ENCODE data around the gene DAPK2. TPM values are rescaled to one million over a fixed set of nuclear protein-coding genes. Genes with fewer than 3 reads are reported as not detected.

The DAPK2 gene
- total RNA-seq, 1 experiment from 2014 or later, result 1.4 TPM

GRCh38 chr15:63912061-63912615 is 134.1 kb downstream of the DAPK2 start:
- Histone ChIP-seq H3K36me3 (ENCODE audit: control insufficient read depth, insufficient read depth, low read length) (no peaks in the 10 kb centered on the region; the same call in 1 of the 2 replicates), H3K4me1 (peaks cover 4% of the 10 kb centered on the region; the same call in 1 of the 2 replicates), H3K4me3 (ENCODE audit: low read depth, low read length) (no peak overlapping the region), H3K9me3 (no peaks in the 10 kb centered on the region), H3K27me3 (replicated peaks; ENCODE audit: control insufficient read depth, insufficient read depth, low read length) (no peaks in the 10 kb centered on the region; the same call in 1 of the 2 replicates)
- no peak for TF ChIP-seq CTCF (IDR thresholded peaks at IDR 0.05; ENCODE audit: insufficient read depth in 1 of 2, low read depth in 1 of 2, low read length in 1 of 2, severe bottlenecking in 1 of 2, unreplicated experiment in 1 of 2)
- H3K36me3 Mint-ChIP-seq (ENCODE audit: insufficient read depth, unreplicated experiment), result no peaks in the 10 kb centered on the region
- BruUV-seq (replicated peaks), result no TSS peak
- no peak overlapping the region for H3K27ac Mint-ChIP-seq (ENCODE audit: unreplicated experiment)
- POLR2A ChIA-PET, result no interaction called here
- H3K27me3 Mint-ChIP-seq (ENCODE audit: insufficient read depth, unreplicated experiment), result no peaks in the 10 kb centered on the region
- no peak for DNase-seq
- peaks cover 12% of the 10 kb centered on the region for H3K4me1 Mint-ChIP-seq (ENCODE audit: low read depth, unreplicated experiment)
- H3K4me3 Mint-ChIP-seq (ENCODE audit: unreplicated experiment), result no peak overlapping the region
- no peaks in the 10 kb centered on the region for H3K9me3 Mint-ChIP-seq (ENCODE audit: unreplicated experiment)
- CTCF ChIA-PET, result no interaction called here
- intact Hi-C loops (cut with micrococcal nuclease; ENCODE audit: unreplicated experiment), result loop anchor here (10.0 kb wide), 1 partner anchor 133 kb away; the partner anchor contains the start of gene DAPK2

GRCh38 chr15:63911160-63911559 is 135.1 kb downstream of the DAPK2 start:
- intact Hi-C loops (cut with micrococcal nuclease; ENCODE audit: unreplicated experiment), result loop anchor here (10.0 kb wide), 1 partner anchor 134 kb away; the partner anchor contains the start of gene DAPK2
- Mint-ChIP-seq H3K9me3 (ENCODE audit: unreplicated experiment) (no peaks in the 10 kb centered on the region), H3K36me3 (ENCODE audit: insufficient read depth, unreplicated experiment) (no peaks in the 10 kb centered on the region), H3K4me1 (ENCODE audit: low read depth, unreplicated experiment) (peaks cover 18% of the 10 kb centered on the region), H3K4me3 (ENCODE audit: unreplicated experiment) (no peak overlapping the region), H3K27ac (ENCODE audit: unreplicated experiment) (no peak overlapping the region), H3K27me3 (ENCODE audit: insufficient read depth, unreplicated experiment) (no peaks in the 10 kb centered on the region)
- TF ChIP-seq CTCF (IDR thresholded peaks at IDR 0.05; ENCODE audit: insufficient read depth in 1 of 2, low read depth in 1 of 2, low read length in 1 of 2, severe bottlenecking in 1 of 2, unreplicated experiment in 1 of 2), result no peak
- no TSS peak for BruUV-seq (replicated peaks)
- ChIA-PET CTCF (interaction anchor here (0.6 to 0.8 kb wide), 2 partner anchors 139 to 159 kb away, joined by 3 to 6 read pairs; no protein-coding TSS in a partner anchor), POLR2A (no interaction called here)
- H3K27me3 ChIP-seq (replicated peaks; ENCODE audit: control insufficient read depth, insufficient read depth, low read length), result no peaks in the 10 kb centered on the region; the same call in 1 of the 2 replicates
- peaks cover 4% of the 10 kb centered on the region; the same call in 1 of the 2 replicates for H3K4me1 ChIP-seq
- no peak for DNase-seq
- H3K4me3 ChIP-seq (ENCODE audit: low read depth, low read length), result no peak overlapping the region
- H3K36me3 ChIP-seq (ENCODE audit: control insufficient read depth, insufficient read depth, low read length), result no peaks in the 10 kb centered on the region; the same call in 1 of the 2 replicates
- H3K9me3 ChIP-seq, result no peaks in the 10 kb centered on the region

GRCh38 chr15:63909819-63910437 is 136.4 kb downstream of the DAPK2 start:
- Mint-ChIP-seq H3K9me3 (ENCODE audit: unreplicated experiment) (no peaks in the 10 kb centered on the region), H3K27me3 (ENCODE audit: insufficient read depth, unreplicated experiment) (no peaks in the 10 kb centered on the region), H3K36me3 (ENCODE audit: insufficient read depth, unreplicated experiment) (no peaks in the 10 kb centered on the region), H3K27ac (ENCODE audit: unreplicated experiment) (no peak overlapping the region), H3K4me3 (ENCODE audit: unreplicated experiment) (no peak overlapping the region), H3K4me1 (ENCODE audit: low read depth, unreplicated experiment) (peaks cover 17% of the 10 kb centered on the region)
- Histone ChIP-seq H3K4me1 (no peaks in the 10 kb centered on the region), H3K9me3 (no peaks in the 10 kb centered on the region), H3K4me3 (ENCODE audit: low read depth, low read length) (no peak overlapping the region), H3K36me3 (ENCODE audit: control insufficient read depth, insufficient read depth, low read length) (no peaks in the 10 kb centered on the region; the same call in 1 of the 2 replicates), H3K27me3 (replicated peaks; ENCODE audit: control insufficient read depth, insufficient read depth, low read length) (no peaks in the 10 kb centered on the region; the same call in 1 of the 2 replicates)
- ChIA-PET CTCF (no interaction called here), POLR2A (no interaction called here)
- intact Hi-C loops (cut with micrococcal nuclease; ENCODE audit: unreplicated experiment), result loop anchor here (10.0 kb wide), 1 partner anchor 135 kb away; the partner anchor contains the start of gene DAPK2
- no peak for DNase-seq
- no TSS peak for BruUV-seq (replicated peaks)
- no peak for TF ChIP-seq CTCF (IDR thresholded peaks at IDR 0.05; ENCODE audit: insufficient read depth in 1 of 2, low read depth in 1 of 2, low read length in 1 of 2, severe bottlenecking in 1 of 2, unreplicated experiment in 1 of 2)
